ENCODE results near the gene AADAC.

Gene AADAC

GRCh38 chr3:151796105-151796680 is 17.7 kb upstream of the AADAC start:
- Histone ChIP-seq H3K4me3 (ENCODE audit: low read length) (no peak overlapping the region), H4K20me1 (ENCODE audit: control insufficient read depth, insufficient read depth, low read depth, low read length) (no peaks in the 10 kb centered on the region), H3K9me2 (replicated peaks; ENCODE audit: control insufficient read depth, low read length) (no peaks in the 10 kb centered on the region), H3F3A (ENCODE audit: control insufficient read depth, insufficient read depth) (no peaks in the 10 kb centered on the region), H3K79me2 (ENCODE audit: control insufficient read depth, low read length) (no peaks in the 10 kb centered on the region), H3K36me3 (ENCODE audit: control insufficient read depth, low read length) (no peaks in the 10 kb centered on the region), H3K27me3 (ENCODE audit: control insufficient read depth, low read length) (peaks cover 2% of the 10 kb centered on the region; the same call in 1 of the 2 replicates), H3K4me2 (ENCODE audit: low read length) (no peak overlapping the region), H3K4me1 (ENCODE audit: control insufficient read depth, low read length) (no peaks in the 10 kb centered on the region), H3K9me3 (ENCODE audit: control insufficient read depth, insufficient read depth, low read length) (no peaks in the 10 kb centered on the region), H3K27ac (ENCODE audit: low read depth, low read length) (no peak overlapping the region)
- TF ChIP-seq CTCF (IDR thresholded peaks at IDR 0.05; ENCODE audit: low read depth, low read length, poor library complexity, severe bottlenecking) (no peak), EZH2phosphoT487 (IDR thresholded peaks at IDR 0.05; ENCODE audit: borderline replicate concordance, low read length) (no peak)

DNA sequence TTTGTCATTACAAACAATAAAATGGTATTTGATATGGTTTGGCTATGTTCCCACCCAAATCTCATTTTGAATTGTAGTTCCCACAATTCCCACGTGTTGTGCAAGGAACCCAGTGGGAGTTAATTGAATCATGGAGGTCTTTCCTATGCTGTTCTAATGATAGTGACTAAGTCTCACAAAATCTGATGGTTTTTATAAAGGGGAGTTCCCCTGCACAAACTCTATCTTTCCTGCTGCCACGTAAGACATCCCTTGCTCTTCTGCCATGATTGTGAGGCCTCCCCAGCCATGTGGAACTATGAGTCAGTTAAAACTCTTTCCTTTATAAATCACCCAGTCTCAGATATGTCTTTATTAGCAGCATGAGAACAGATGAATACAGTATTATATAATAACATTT is 15.4 kb upstream of the AADAC start:
- TF ChIP-seq CTCF (IDR thresholded peaks at IDR 0.05; ENCODE audit: low read depth, low read length, poor library complexity, severe bottlenecking) = no peak
- TF ChIP-seq EZH2phosphoT487 (IDR thresholded peaks at IDR 0.05; ENCODE audit: borderline replicate concordance, low read length) = no peak
- H3K4me1 ChIP-seq (ENCODE audit: control insufficient read depth, low read length) = no peaks in the 10 kb centered on the region
- H3K4me2 ChIP-seq (ENCODE audit: low read length) = no peak overlapping the region
- no peaks in the 10 kb centered on the region for H3K79me2 ChIP-seq (ENCODE audit: control insufficient read depth, low read length)
- no peaks in the 10 kb centered on the region for H3F3A ChIP-seq (ENCODE audit: control insufficient read depth, insufficient read depth)
- H3K27ac ChIP-seq (ENCODE audit: low read depth, low read length) = no peak overlapping the region
- no peak overlapping the region for H3K4me3 ChIP-seq (ENCODE audit: low read length)
- H3K36me3 ChIP-seq (ENCODE audit: control insufficient read depth, low read length) = no peaks in the 10 kb centered on the region
- H4K20me1 ChIP-seq (ENCODE audit: control insufficient read depth, insufficient read depth, low read depth, low read length) = no peaks in the 10 kb centered on the region
- no peaks in the 10 kb centered on the region for H3K9me2 ChIP-seq (replicated peaks; ENCODE audit: control insufficient read depth, low read length)
- no peaks in the 10 kb centered on the region for H3K9me3 ChIP-seq (ENCODE audit: control insufficient read depth, insufficient read depth, low read length)
- peaks cover 2% of the 10 kb centered on the region; the same call in 1 of the 2 replicates for H3K27me3 ChIP-seq (ENCODE audit: control insufficient read depth, low read length)

DNA sequence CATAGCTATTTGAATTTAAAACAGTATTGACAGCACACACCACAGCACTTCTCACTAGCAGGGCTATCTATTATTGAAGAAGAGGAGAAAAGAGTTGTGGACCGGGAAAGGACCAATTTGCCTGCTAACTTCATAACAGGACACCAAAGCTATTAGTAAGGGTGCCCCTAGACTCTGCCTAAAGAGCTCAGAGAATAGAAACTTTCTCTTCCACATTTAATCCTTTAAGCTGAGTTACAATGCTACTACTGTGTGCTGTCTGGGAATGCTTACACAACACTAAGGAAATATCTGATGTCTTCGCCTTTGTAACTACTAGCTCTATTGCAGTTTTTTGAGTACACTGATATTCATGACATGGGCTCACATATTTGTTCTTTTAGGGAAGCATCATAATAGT is 13.5 kb upstream of the AADAC start:
- H3K9me2 ChIP-seq (replicated peaks; ENCODE audit: control insufficient read depth, low read length) = no peaks in the 10 kb centered on the region
- no peaks in the 10 kb centered on the region for H3F3A ChIP-seq (ENCODE audit: control insufficient read depth, insufficient read depth)
- H4K20me1 ChIP-seq (ENCODE audit: control insufficient read depth, insufficient read depth, low read depth, low read length) = no peaks in the 10 kb centered on the region
- H3K27me3 ChIP-seq (ENCODE audit: control insufficient read depth, low read length) = peaks cover 2% of the 10 kb centered on the region; the same call in 1 of the 2 replicates
- H3K4me1 ChIP-seq (ENCODE audit: control insufficient read depth, low read length) = no peaks in the 10 kb centered on the region
- TF ChIP-seq CTCF (IDR thresholded peaks at IDR 0.05; ENCODE audit: low read depth, low read length, poor library complexity, severe bottlenecking) (no peak), EZH2phosphoT487 (IDR thresholded peaks at IDR 0.05; ENCODE audit: borderline replicate concordance, low read length) (no peak)
- no peak overlapping the region for H3K27ac ChIP-seq (ENCODE audit: low read depth, low read length)
- no peaks in the 10 kb centered on the region for H3K36me3 ChIP-seq (ENCODE audit: control insufficient read depth, low read length)
- H3K4me2 ChIP-seq (ENCODE audit: low read length) = no peak overlapping the region
- no peak overlapping the region for H3K4me3 ChIP-seq (ENCODE audit: low read length)
- no peaks in the 10 kb centered on the region for H3K9me3 ChIP-seq (ENCODE audit: control insufficient read depth, insufficient read depth, low read length)
- H3K79me2 ChIP-seq (ENCODE audit: control insufficient read depth, low read length) = no peaks in the 10 kb centered on the region
